Peyer's patch (tissue), 4 donors: ENCODE results near the gene FCGR2B. TPM values are rescaled to one million over a fixed set of nuclear protein-coding genes. Genes with fewer than 3 reads are reported as not detected.
"Not testable (repeated sequence)": the region's sequence is repeated elsewhere in the genome, so short reads cannot be mapped to it uniquely, and the experiment has no call there.

Experiments used
- DNase-seq, 3 donors: peaks; one replicate each; pipeline ENCODE4 v3.0.0-alpha.2; 2017 to 2019
- H3K27ac ChIP-seq, 4 donors: fragments of 200-600 bp; sonication (generic); one replicate each; pipeline ENCODE4 v1.5.1; 2016 to 2019
- H3K27me3 ChIP-seq, 2 donors: fragments of 200-600 bp; sonication (generic); one replicate each; pipeline ENCODE4 v1.5.1; 2019
- H3K36me3 ChIP-seq, 3 donors: fragments of 200-600 bp; sonication (generic); one replicate each; pipeline ENCODE4 v1.5.1; 2016 to 2019
- H3K4me1 ChIP-seq, 4 donors: fragments of 200-600 bp; sonication (generic); one replicate each; pipeline ENCODE4 v1.5.1; 2016 to 2019
- H3K4me3 ChIP-seq, 4 donors: fragments of 200-600 bp; sonication (generic); 1 replicate in 3 of 4; 2 replicates in 1 of 4; pipeline ENCODE4 v1.5.1; 2016 to 2019; ENCODE audit warnings: mild to moderate bottlenecking in 1 of 4
- H3K9me3 ChIP-seq, 4 donors: fragments of 200-600 bp; sonication (generic); one replicate each; pipeline ENCODE4 v1.5.1; 2016 to 2019; ENCODE audit warnings: mild to moderate bottlenecking in 1 of 4
- CTCF ChIP-seq, 6 experiments: fragments of 450-650 bp in 4 of 6; fragments of 200-600 bp in 2 of 6; sonication (generic) in 1 of 6; IDR thresholded peaks; one replicate each; pipeline ENCODE4 v1.5.1; 2017 to 2019; ENCODE audit warnings: antibody characterized with exemption in 6 of 6, mild to moderate bottlenecking in 3 of 6, moderate library complexity in 1 of 6
- total RNA-seq, 4 donors: library from RNA; depleted of rRNA; stranded (reverse); fragments of >200 nt; gene quantifications; one replicate each; pipeline ENCODE4 v1.1.0, GENCODE V29; 2016

FCGR2B gene
- total RNA-seq, 4 donors from 2014 or later = 0.95 to 50.3 (median 10.8) TPM

DNA sequence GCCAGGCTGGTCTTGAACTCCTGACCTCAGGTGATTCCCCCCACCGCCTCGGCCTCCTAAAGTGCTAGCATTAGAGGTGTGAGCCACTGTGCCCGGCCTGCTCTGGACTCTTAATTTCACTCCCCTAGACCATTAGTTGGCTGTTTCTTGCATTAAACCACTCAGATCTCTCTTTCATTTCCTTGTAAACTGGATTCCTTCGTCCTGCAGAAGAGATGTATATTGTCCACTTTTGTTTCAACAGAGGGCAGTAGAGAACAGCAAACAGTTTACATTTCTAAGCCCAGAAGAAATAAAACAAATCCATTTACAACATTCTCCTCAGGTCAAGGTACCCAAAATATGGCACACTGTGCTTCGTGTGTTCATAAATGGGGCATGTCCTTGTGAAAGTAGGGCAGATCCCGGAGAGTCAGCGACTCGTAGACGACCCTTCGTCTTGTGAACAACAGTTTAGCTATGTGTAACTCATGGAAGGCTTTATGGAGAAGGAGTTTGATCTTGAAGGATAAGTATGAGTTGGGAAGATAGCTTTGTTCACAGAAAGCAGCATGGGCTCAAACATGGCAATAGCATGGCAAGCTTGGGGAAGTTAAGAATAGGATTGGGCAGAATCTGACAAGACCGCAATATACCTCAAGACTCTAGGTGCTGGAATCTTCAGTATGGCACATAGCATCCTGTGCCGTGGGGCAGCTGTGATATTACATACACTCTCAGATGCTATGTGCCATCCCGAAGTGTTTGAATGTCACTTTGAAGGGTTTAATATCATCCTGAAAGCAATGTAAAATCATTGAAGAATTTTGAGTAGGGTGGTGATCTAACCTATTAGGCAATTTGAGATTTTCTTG lies 15.2 kb upstream of the FCGR2B start:
- not testable (repeated sequence) for DNase-seq, H3K4me1 ChIP-seq, H3K9me3 ChIP-seq, H3K36me3 ChIP-seq, H3K4me3 ChIP-seq, H3K27me3 ChIP-seq, H3K27ac ChIP-seq
- peak in 3 of 6 experiments; percentile 9 to 28 (median 20) for TF ChIP-seq CTCF (IDR thresholded peaks at IDR 0.05)

DNA sequence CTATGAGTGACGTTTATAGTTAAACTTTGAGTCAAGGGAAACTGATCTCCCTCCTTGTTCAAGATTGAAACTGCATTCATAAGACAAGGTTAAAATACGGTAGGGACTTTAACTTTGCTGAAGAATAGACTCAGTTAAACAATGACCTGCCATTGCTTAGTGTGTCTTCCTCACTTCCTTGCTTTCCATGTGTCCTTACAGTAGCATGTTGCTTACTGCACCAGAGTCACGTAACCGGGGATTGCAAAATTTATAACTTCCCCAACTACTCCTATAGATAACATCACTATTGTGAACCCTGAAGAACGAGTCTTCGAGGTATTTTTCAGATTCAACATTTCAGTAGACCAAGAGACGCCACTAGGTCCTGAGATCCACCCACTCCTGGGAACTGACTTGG lies 9.4 kb upstream of the FCGR2B start:
- not testable (repeated sequence) for H3K27ac ChIP-seq, H3K4me3 ChIP-seq, H3K9me3 ChIP-seq, H3K4me1 ChIP-seq, H3K27me3 ChIP-seq, H3K36me3 ChIP-seq, DNase-seq

- DNase-seq, H3K27me3 ChIP-seq, H3K27ac ChIP-seq: not testable (repeated sequence)
These were observed 9.0 kb upstream of the FCGR2B start for GRCh38 chr1:161653971-161654370.

GRCh38 chr1:161658524-161658923 lies 4.4 kb upstream of the FCGR2B start:
- not testable (repeated sequence) for H3K4me1 ChIP-seq, DNase-seq, H3K36me3 ChIP-seq, H3K9me3 ChIP-seq, H3K27me3 ChIP-seq, H3K27ac ChIP-seq, H3K4me3 ChIP-seq

More at GRCh38 chr1:161653971-161654370, 9.0 kb upstream of the FCGR2B start:
- not testable (repeated sequence) for H3K36me3 ChIP-seq, H3K4me3 ChIP-seq, H3K9me3 ChIP-seq, H3K4me1 ChIP-seq

- H3K9me3 ChIP-seq, H3K27me3 ChIP-seq, DNase-seq, H3K4me3 ChIP-seq, H3K36me3 ChIP-seq, H3K27ac ChIP-seq, H3K4me1 ChIP-seq: not testable (repeated sequence)
These were observed 1.2 kb upstream of the FCGR2B start for GRCh38 chr1:161661660-161662311.

GRCh38 chr1:161663569-161663968 lies 626 bp downstream of the FCGR2B start:
- not testable (repeated sequence) for H3K27me3 ChIP-seq, H3K4me3 ChIP-seq, H3K36me3 ChIP-seq, H3K9me3 ChIP-seq, H3K4me1 ChIP-seq, DNase-seq
- peak overlapping the region in 1 of 4 donors; percentile 38 for H3K27ac ChIP-seq

GRCh38 chr1:161664689-161665088 lies 1.7 kb downstream of the FCGR2B start:
- not testable (repeated sequence) for H3K4me3 ChIP-seq, H3K9me3 ChIP-seq, H3K27ac ChIP-seq, H3K36me3 ChIP-seq, DNase-seq, H3K4me1 ChIP-seq, H3K27me3 ChIP-seq

- DNase-seq, H3K4me1 ChIP-seq, H3K27ac ChIP-seq, H3K36me3 ChIP-seq, H3K4me3 ChIP-seq, H3K27me3 ChIP-seq, H3K9me3 ChIP-seq: not testable (repeated sequence)
These were observed 8.4 kb downstream of the FCGR2B start for GRCh38 chr1:161671045-161672020.

GRCh38 chr1:161673437-161673836 lies 10.5 kb downstream of the FCGR2B start:
- not testable (repeated sequence) for H3K9me3 ChIP-seq, H3K4me3 ChIP-seq, H3K27ac ChIP-seq, H3K36me3 ChIP-seq, H3K4me1 ChIP-seq, DNase-seq, H3K27me3 ChIP-seq

GRCh38 chr1:161674447-161674846 lies 11.5 kb downstream of the FCGR2B start:
- H3K9me3 ChIP-seq, H3K4me1 ChIP-seq, H3K4me3 ChIP-seq, H3K27ac ChIP-seq, DNase-seq, H3K36me3 ChIP-seq, H3K27me3 ChIP-seq: not testable (repeated sequence)

DNA sequence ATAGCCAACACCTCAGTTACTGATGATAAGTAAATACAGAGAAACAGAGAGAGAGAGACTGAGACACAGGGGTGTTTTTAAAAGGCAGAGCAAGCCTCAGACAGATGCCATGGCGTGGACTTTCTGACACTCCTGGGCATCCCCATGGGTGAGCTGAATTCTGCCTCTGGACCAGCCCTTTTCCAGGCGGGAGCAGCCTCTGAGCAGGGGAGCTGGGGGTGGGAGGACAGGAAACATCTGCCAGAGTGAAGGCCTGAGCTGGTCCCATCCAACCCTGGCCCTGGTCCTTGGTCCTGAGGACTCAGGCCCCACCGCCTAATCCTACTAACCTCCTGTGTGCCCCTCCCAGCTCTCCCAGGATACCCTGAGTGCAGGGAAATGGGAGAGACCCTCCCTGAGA lies 12.0 kb downstream of the FCGR2B start:
- H3K4me1 ChIP-seq, H3K27me3 ChIP-seq, H3K27ac ChIP-seq, H3K36me3 ChIP-seq, H3K9me3 ChIP-seq, DNase-seq, H3K4me3 ChIP-seq: not testable (repeated sequence)
